ENCODE results near the gene TOX4. TPM values are rescaled to one million over a fixed set of nuclear protein-coding genes. Genes with fewer than 3 reads are reported as not detected.

Gene TOX4
- total and polyA plus RNA-seq, 9 of the 15 experiments (the other 6 are each of a cell fraction or from before 2014, with no cell fraction given): 9.9 to 76.5 (median 41.0) TPM

- no peak for TF ChIP-seq ZNF398 (CRISPR knock-in tag; IDR thresholded peaks at IDR 0.05)
- TF ChIP-seq CBX3 (IDR thresholded peaks at IDR 0.05; ENCODE audit: borderline replicate concordance in 1 of 2, low read length in 2 of 2): no peak
- TF ChIP-seq ETV1 (tag; conservative IDR thresholded peaks at IDR 0.05; ENCODE audit: low read depth): no peak
- TF ChIP-seq FOXK2 (conservative IDR thresholded peaks at IDR 0.05 in 1 of 2, IDR thresholded peaks at IDR 0.05 in 1 of 2; ENCODE audit: low read depth in 2 of 2): 0 out of 4 replicates have a peak, but pooled peaks of 1 of the 2 experiments have one; percentile 50
- TF ChIP-seq ZNF785 (CRISPR knock-in tag; IDR thresholded peaks at IDR 0.05): no peak
- TF ChIP-seq ZNF3 (CRISPR knock-in tag; IDR thresholded peaks at IDR 0.05): no peak
- TF ChIP-seq ZNF592 (IDR thresholded peaks at IDR 0.05): no peak
- TF ChIP-seq ZNF586 (CRISPR knock-in tag; conservative IDR thresholded peaks at IDR 0.05): no peak
- TF ChIP-seq DEAF1 (CRISPR knock-in tag; IDR thresholded peaks at IDR 0.05): no peak
- no peak for TF ChIP-seq ZNF274 (IDR thresholded peaks at IDR 0.05; ENCODE audit: borderline replicate concordance, low read depth, low read length)
- TF ChIP-seq BMI1 (IDR thresholded peaks at IDR 0.05; ENCODE audit: low read length): no peak
- no peak for TF ChIP-seq RBM22 (IDR thresholded peaks at IDR 0.05; ENCODE audit: low read depth, low read length, poor library complexity, severe bottlenecking)
- no peak for TF ChIP-seq ZZZ3 (IDR thresholded peaks at IDR 0.05)
- peak in 1 of 2 experiments; percentile 70 for TF ChIP-seq E2F6 (IDR thresholded peaks at IDR 0.05; ENCODE audit: borderline replicate concordance in 1 of 2, extremely low read depth in 1 of 2, insufficient read depth in 1 of 2, insufficient read length in 1 of 2, low read depth in 1 of 2, low read length in 1 of 2, poor library complexity in 1 of 2, severe bottlenecking in 1 of 2)
- TF ChIP-seq NFE2 (IDR thresholded peaks at IDR 0.05; ENCODE audit: low read depth): no peak
- peak; percentile 62; the same call in 1 of the 2 replicates for TF ChIP-seq ZBTB7A (IDR thresholded peaks at IDR 0.05; ENCODE audit: borderline replicate concordance, control insufficient read depth, low read depth, low read length)
- no peak for TF ChIP-seq ZNF408 (CRISPR knock-in tag; IDR thresholded peaks at IDR 0.05; ENCODE audit: low read depth)
- TF ChIP-seq ZNF695 (CRISPR knock-in tag; IDR thresholded peaks at IDR 0.05): no peak
- TF ChIP-seq L3MBTL2 (IDR thresholded peaks at IDR 0.05): no peak
These were observed 49.1 kb downstream of the TOX4 start, which contains the start of gene SALL2 (continued) for GRCh38 chr14:21525962-21526671.
